Body of pancreas (tissue), 4 donors: ENCODE data around the gene DYRK2.

ENCODE experiments used
- POLR2A ChIP-seq, 3 donors: fragments of 450-650 bp; IDR thresholded peaks; one replicate each; pipeline ENCODE4 v1.6.1; 2016; ENCODE audit warnings: antibody characterized with exemption in 3 of 3, mild to moderate bottlenecking in 2 of 3
- TF ChIP-seq, protein P1 (sequence below), 7 experiments: fragments of 450-650 bp in 4 of 7; fragments of 200-600 bp in 3 of 7; sonication (generic) in 3 of 7; IDR thresholded peaks; one replicate each; pipeline ENCODE4 v1.5.1; 2016 to 2019; ENCODE audit warnings: antibody characterized with exemption in 7 of 7

GRCh38 chr12:67665679-67666078 lies 17.1 kb downstream of the DYRK2 start:
- no peak for TF ChIP-seq POLR2A (IDR thresholded peaks at IDR 0.05)
- TF ChIP-seq, protein P1, sequence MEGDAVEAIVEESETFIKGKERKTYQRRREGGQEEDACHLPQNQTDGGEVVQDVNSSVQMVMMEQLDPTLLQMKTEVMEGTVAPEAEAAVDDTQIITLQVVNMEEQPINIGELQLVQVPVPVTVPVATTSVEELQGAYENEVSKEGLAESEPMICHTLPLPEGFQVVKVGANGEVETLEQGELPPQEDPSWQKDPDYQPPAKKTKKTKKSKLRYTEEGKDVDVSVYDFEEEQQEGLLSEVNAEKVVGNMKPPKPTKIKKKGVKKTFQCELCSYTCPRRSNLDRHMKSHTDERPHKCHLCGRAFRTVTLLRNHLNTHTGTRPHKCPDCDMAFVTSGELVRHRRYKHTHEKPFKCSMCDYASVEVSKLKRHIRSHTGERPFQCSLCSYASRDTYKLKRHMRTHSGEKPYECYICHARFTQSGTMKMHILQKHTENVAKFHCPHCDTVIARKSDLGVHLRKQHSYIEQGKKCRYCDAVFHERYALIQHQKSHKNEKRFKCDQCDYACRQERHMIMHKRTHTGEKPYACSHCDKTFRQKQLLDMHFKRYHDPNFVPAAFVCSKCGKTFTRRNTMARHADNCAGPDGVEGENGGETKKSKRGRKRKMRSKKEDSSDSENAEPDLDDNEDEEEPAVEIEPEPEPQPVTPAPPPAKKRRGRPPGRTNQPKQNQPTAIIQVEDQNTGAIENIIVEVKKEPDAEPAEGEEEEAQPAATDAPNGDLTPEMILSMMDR (IDR thresholded peaks at IDR 0.05), result no peak
